Measurements from ENCODE around the gene DLL1.

DNA sequence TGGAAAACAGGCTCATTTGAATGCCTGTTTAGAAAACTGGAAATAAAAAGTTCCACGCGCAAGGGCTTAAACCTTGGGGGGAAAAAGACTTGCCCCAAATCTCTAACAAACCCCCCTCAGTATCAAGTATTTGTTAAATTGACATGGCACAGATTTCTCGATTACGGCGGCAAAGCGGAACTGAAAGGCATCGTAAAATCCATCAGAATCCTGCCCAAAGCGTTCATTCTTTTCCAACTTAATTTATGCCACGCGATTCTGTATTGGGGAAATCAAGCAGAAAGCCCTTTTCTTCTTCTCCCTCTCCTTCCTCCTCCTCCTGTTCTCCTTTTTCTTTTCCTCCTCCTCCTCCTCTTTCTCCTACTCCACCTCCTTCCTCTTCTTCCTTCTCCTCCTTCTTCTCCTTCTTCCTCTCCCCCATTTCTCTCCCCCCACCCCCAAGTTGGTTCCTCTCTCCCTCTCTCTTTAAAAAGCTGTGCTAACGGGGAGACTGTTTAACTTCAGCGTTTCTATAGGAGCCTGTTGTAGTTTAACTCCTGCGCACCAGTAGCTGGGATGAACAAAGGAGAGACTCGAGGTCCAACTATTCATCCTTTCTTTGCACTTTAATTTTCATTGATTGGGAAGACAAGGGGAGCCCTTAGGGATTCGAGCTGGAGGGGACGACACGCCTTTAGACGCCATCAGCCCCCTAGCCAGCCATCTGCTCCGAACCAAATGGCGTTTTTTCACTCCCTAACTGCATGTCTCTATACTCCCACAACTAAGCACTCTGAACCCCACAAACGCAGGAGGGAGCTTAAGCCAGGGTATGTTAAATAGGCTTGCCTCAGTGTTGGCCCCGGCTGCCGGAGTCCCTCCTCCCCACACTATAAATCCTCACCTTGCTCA lies 2.7 kb upstream of the DLL1 start:
- TF ChIP-seq, protein P1, sequence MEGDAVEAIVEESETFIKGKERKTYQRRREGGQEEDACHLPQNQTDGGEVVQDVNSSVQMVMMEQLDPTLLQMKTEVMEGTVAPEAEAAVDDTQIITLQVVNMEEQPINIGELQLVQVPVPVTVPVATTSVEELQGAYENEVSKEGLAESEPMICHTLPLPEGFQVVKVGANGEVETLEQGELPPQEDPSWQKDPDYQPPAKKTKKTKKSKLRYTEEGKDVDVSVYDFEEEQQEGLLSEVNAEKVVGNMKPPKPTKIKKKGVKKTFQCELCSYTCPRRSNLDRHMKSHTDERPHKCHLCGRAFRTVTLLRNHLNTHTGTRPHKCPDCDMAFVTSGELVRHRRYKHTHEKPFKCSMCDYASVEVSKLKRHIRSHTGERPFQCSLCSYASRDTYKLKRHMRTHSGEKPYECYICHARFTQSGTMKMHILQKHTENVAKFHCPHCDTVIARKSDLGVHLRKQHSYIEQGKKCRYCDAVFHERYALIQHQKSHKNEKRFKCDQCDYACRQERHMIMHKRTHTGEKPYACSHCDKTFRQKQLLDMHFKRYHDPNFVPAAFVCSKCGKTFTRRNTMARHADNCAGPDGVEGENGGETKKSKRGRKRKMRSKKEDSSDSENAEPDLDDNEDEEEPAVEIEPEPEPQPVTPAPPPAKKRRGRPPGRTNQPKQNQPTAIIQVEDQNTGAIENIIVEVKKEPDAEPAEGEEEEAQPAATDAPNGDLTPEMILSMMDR (conservative IDR thresholded peaks at IDR 0.05; ENCODE audit: low read depth, low read length): no peak
- TF ChIP-seq EZH2phosphoT487 (IDR thresholded peaks at IDR 0.05; ENCODE audit: borderline replicate concordance, low read length): no peak
